SK-N-SH (cell line): ENCODE results near the gene MCF2L. TPM values are rescaled to one million over a fixed set of nuclear protein-coding genes. Genes with fewer than 3 reads are reported as not detected.

Experiments
- CTCF ChIA-PET: fragments of 300-600, 350-600 bp; formaldehyde crosslinking; extraction: SDS; loops from one replicate; lab custom pipeline; 2021; lab: Yijun Ruan, JAX
- POLR2A ChIA-PET: fragments of 350-600 bp; sonication (Branson Sonifier 250); formaldehyde crosslinking; extraction: SDS; loops from one replicate; lab custom pipeline; 2020; ENCODE audit warnings: antibody characterized with exemption, inconsistent platforms; lab: Yijun Ruan, JAX
- DNase-seq: peaks from one replicate; pipeline ENCODE4 v3.0.0; 2012
- H2AFZ ChIP-seq: fragments of 200-600 bp; sonication (generic); 2 replicates; pipeline ENCODE4 v1.8.1; 2016; ENCODE audit warnings: antibody characterized with exemption, mild to moderate bottlenecking, low read depth
- H3F3A ChIP-seq: fragments of 200-600 bp; sonication (generic); replicated peaks from 2 replicates; pipeline ENCODE3; 2016; ENCODE audit warnings: antibody characterized with exemption, mild to moderate bottlenecking; ENCODE audit not compliant: insufficient read depth
- H3K27ac ChIP-seq, 2 experiments: fragments of 200-500 bp in 1 of 2; fragments of 200-600 bp in 1 of 2; sonication (Bioruptor generic) in 1 of 2; sonication (generic), shearing (Covaris generic) in 1 of 2; 2 replicates each; pipeline versions ENCODE4 v1.5.1 to v1.6.1; 2014 to 2016; ENCODE audit warnings: low read depth in 2 of 2, inconsistent platforms in 1 of 2, low read length in 1 of 2, mild to moderate bottlenecking in 1 of 2, mixed read lengths in 1 of 2
- H3K27me3 ChIP-seq: fragments of 200-600 bp; sonication (generic), shearing (Covaris generic); 2 replicates; pipeline ENCODE4 v1.6.1; 2016; ENCODE audit warnings: mixed run types; ENCODE audit not compliant: insufficient read depth
- H3K36me3 ChIP-seq, 2 experiments: fragments of 200-500 bp in 1 of 2; fragments of 200-600 bp in 1 of 2; sonication (Bioruptor generic) in 1 of 2; sonication (generic) in 1 of 2; replicated peaks in 1 of 2; 2 replicates each; pipeline versions ENCODE3 to v1.5.1; 2014 to 2016; ENCODE audit warnings: low read length in 1 of 2, mild to moderate bottlenecking in 1 of 2; ENCODE audit not compliant: insufficient read depth in 2 of 2, control insufficient read depth in 1 of 2
- H3K4me1 ChIP-seq, 2 experiments: fragments of 200-500 bp in 1 of 2; fragments of 200-600 bp in 1 of 2; sonication (Bioruptor generic) in 1 of 2; sonication (generic), shearing (Covaris generic) in 1 of 2; 2 replicates each; pipeline versions ENCODE4 v1.5.1 to v1.6.1; 2014 to 2016; ENCODE audit warnings: low read depth in 1 of 2, low read length in 1 of 2, mixed run types in 1 of 2; ENCODE audit not compliant: insufficient read depth in 2 of 2, control insufficient read depth in 1 of 2
- H3K4me2 ChIP-seq: fragments of 200-600 bp; sonication (generic), shearing (Covaris generic); 2 replicates; pipeline ENCODE4 v1.6.1; 2017; ENCODE audit warnings: mixed run types
- H3K4me3 ChIP-seq, 2 experiments: fragments of 200-500 bp in 1 of 2; fragments of 200-600 bp in 1 of 2; sonication (Bioruptor generic) in 1 of 2; sonication (generic), shearing (Covaris generic) in 1 of 2; 2 replicates each; pipeline versions ENCODE4 v1.5.1 to v1.8.1; 2014 to 2016; ENCODE audit warnings: low read depth in 2 of 2, inconsistent platforms in 1 of 2, low read length in 1 of 2, mild to moderate bottlenecking in 1 of 2, mixed read lengths in 1 of 2, moderate library complexity in 1 of 2
- H3K79me2 ChIP-seq: fragments of 200-600 bp; sonication (generic); 2 replicates; pipeline ENCODE4 v1.8.1; 2017; ENCODE audit warnings: mild to moderate bottlenecking; ENCODE audit not compliant: insufficient read depth
- H3K9ac ChIP-seq: fragments of 200-600 bp; sonication (generic); 2 replicates; pipeline ENCODE4 v1.6.1; 2017; ENCODE audit warnings: mixed run types
- H3K9me2 ChIP-seq: fragments of 200-600 bp; sonication (generic); 2 replicates; pipeline ENCODE4 v1.6.1; 2017; ENCODE audit warnings: mixed run types
- H3K9me3 ChIP-seq: fragments of 200-600 bp; sonication (generic); 2 replicates; pipeline ENCODE4 v1.6.1; 2017; ENCODE audit warnings: mixed run types, mild to moderate bottlenecking, moderate library complexity
- H4K20me1 ChIP-seq: fragments of 200-600 bp; sonication (generic); 2 replicates; pipeline ENCODE4 v1.6.1; 2017; ENCODE audit warnings: mild to moderate bottlenecking, mixed run types; ENCODE audit not compliant: insufficient read depth
- CHD2 ChIP-seq: fragments of 150-350 bp; IDR thresholded peaks from 2 replicates; pipeline ENCODE4 v1.6.1; 2018; ENCODE audit warnings: low read length; ENCODE audit not compliant: partially characterized antibody
- ELF1 ChIP-seq: IDR thresholded peaks from 2 replicates; pipeline ENCODE4 v1.4.0; 2012
- EP300 ChIP-seq, 2 experiments: IDR thresholded peaks; 2 replicates each; pipeline versions ENCODE4 v1.4.0 to v1.6.1; 2012; ENCODE audit warnings: borderline replicate concordance in 1 of 2, low read depth in 1 of 2, low read length in 1 of 2
- FOSL2 ChIP-seq: IDR thresholded peaks from 2 replicates; pipeline ENCODE4 v1.4.0; 2012; ENCODE audit warnings: low read depth, mild to moderate bottlenecking, moderate library complexity, borderline replicate concordance
- FOXM1 ChIP-seq: IDR thresholded peaks from 2 replicates; pipeline ENCODE4 v1.4.0; 2012; ENCODE audit warnings: low read depth, mild to moderate bottlenecking
- GATA2 ChIP-seq: sonication (generic); formaldehyde crosslinking; IDR thresholded peaks from 2 replicates; pipeline ENCODE4 v1.5.0; 2020; ENCODE audit warnings: mild to moderate bottlenecking, missing genetic modification reagents
- JUND ChIP-seq: IDR thresholded peaks from 2 replicates; pipeline ENCODE4 v1.4.0; 2012
- MXI1 ChIP-seq: IDR thresholded peaks from 2 replicates; pipeline ENCODE4 v1.6.1; 2012; ENCODE audit warnings: mild to moderate bottlenecking, low read depth, low read length, improper control_type of control experiment
- NFIC ChIP-seq: IDR thresholded peaks from 2 replicates; pipeline ENCODE4 v1.4.0; 2012; ENCODE audit warnings: borderline replicate concordance
- NRF1 ChIP-seq: IDR thresholded peaks from 2 replicates; pipeline ENCODE4 v1.6.1; 2012; ENCODE audit warnings: low read depth, mild to moderate bottlenecking, low read length
- POLR2AphosphoS5 ChIP-seq: IDR thresholded peaks from 2 replicates; pipeline ENCODE4 v1.6.1; 2012; ENCODE audit warnings: low read depth, low read length
- RFX5 ChIP-seq: IDR thresholded peaks from 2 replicates; pipeline ENCODE4 v1.6.1; 2012; ENCODE audit warnings: mild to moderate bottlenecking, improper control_type of control experiment, low read length
- RXRA ChIP-seq: IDR thresholded peaks from 2 replicates; pipeline ENCODE4 v1.4.0; 2012; ENCODE audit warnings: low read depth, mild to moderate bottlenecking, borderline replicate concordance
- SIN3A ChIP-seq: IDR thresholded peaks from 2 replicates; pipeline ENCODE4 v1.6.1; 2012; ENCODE audit warnings: low read depth, mild to moderate bottlenecking, low read length, moderate library complexity, borderline replicate concordance
- SMC3 ChIP-seq: IDR thresholded peaks from 2 replicates; pipeline ENCODE4 v1.6.1; 2012; ENCODE audit warnings: low read depth, low read length, improper control_type of control experiment
- TAF1 ChIP-seq: IDR thresholded peaks from 2 replicates; pipeline ENCODE4 v1.6.1; 2012; ENCODE audit warnings: low read depth, mild to moderate bottlenecking, low read length, moderate library complexity, borderline replicate concordance
- TCF12 ChIP-seq: IDR thresholded peaks from 2 replicates; pipeline ENCODE4 v1.4.0; 2012
- TEAD4 ChIP-seq: IDR thresholded peaks from 2 replicates; pipeline ENCODE4 v1.4.0; 2012; ENCODE audit warnings: mild to moderate bottlenecking, borderline replicate concordance; ENCODE audit not compliant: insufficient read depth
- USF2 ChIP-seq: fragments of 150-350 bp; IDR thresholded peaks from 2 replicates; pipeline ENCODE4 v1.6.1; 2017; ENCODE audit warnings: antibody characterized with exemption, low read length, low read depth, borderline replicate concordance
- YY1 ChIP-seq: IDR thresholded peaks from 2 replicates; pipeline ENCODE4 v1.4.0; 2012; ENCODE audit warnings: low read depth, mild to moderate bottlenecking
- WGBS: methylation state at CpG from one replicate; pipeline ENCODE4 v1.1.6; 2017; ENCODE audit warnings: low lambda C conversion rate; 5-methylcytosine and 5-hydroxymethylcytosine counted together
- polyA plus RNA-seq, 3 experiments: library from polyadenylated mRNA; depleted of rRNA; stranded (reverse); fragments of >200 nt; gene quantifications; 2 replicates each; pipeline ENCODE4 v1.2.3, GENCODE V29; 2012
- TF ChIP-seq, protein P1 (sequence below): IDR thresholded peaks from 2 replicates; pipeline ENCODE4 v1.4.0; 2012; ENCODE audit warnings: low read depth
- TF ChIP-seq, protein P2 (sequence below): fragments of 150-350 bp; IDR thresholded peaks from 2 replicates; pipeline ENCODE4 v1.6.1; 2016; ENCODE audit warnings: mild to moderate bottlenecking, low read depth, low read length
- TF ChIP-seq, protein P3 (sequence below): IDR thresholded peaks from 2 replicates; pipeline ENCODE4 v1.4.0; 2012; ENCODE audit warnings: low read depth, borderline replicate concordance

MCF2L gene
- polyA plus RNA-seq, 1 of the 3 experiments (the other 2 are of a cell fraction), result 0.56 TPM

DNA sequence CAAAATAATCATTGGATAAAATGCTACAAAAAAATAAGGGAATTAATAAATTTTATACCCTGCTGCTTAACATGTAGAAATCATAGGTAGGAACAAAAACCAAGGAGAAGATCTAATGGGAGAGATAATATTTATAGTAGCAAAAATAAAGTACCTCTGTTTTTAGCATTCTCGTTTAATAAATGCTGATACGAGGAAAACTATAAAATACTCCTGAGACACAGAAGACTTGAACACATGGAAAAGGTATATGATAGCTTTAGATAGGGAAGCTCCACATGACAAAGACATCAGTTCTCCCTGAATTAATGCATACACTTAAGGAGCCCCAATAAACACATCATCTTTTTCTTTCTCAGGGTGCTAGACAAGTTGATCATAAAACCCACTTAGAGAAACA lies 44.6 kb upstream of the MCF2L start:
- no peak for DNase-seq
- ChIA-PET POLR2A (no interaction called here), CTCF (interaction anchor here (1.4 kb wide), 1 partner anchor 8 kb away, joined by 3 read pairs; no protein-coding TSS in a partner anchor)
- no peaks in the 10 kb centered on the region for H3K9me2 ChIP-seq
- no peaks in the 10 kb centered on the region for H4K20me1 ChIP-seq
- H3F3A ChIP-seq, result no peaks in the 10 kb centered on the region
- H3K27ac ChIP-seq, result no peak overlapping the region
- no peak overlapping the region for H3K9ac ChIP-seq
- no peaks in the 10 kb centered on the region for H3K79me2 ChIP-seq
- 69% methylated on average over 2 of the region's 2 CpGs for WGBS
- H3K36me3 ChIP-seq, result no peaks in the 10 kb centered on the region
- H3K4me1 ChIP-seq, result peaks cover 0 to 16% of the 10 kb centered on the region in 2 experiments; a peak in 2 of 4 replicates
- no peaks in the 10 kb centered on the region for H3K9me3 ChIP-seq
- peaks cover 8% of the 10 kb centered on the region; the same call in 1 of the 2 replicates for H3K27me3 ChIP-seq
- no peak overlapping the region for H3K4me2 ChIP-seq
- TF ChIP-seq CHD2, result no peak
- TF ChIP-seq SIN3A, result no peak
- TF ChIP-seq MXI1, result no peak
- no peak for TF ChIP-seq NFIC
- no peak for TF ChIP-seq FOSL2
- TF ChIP-seq, protein P1, sequence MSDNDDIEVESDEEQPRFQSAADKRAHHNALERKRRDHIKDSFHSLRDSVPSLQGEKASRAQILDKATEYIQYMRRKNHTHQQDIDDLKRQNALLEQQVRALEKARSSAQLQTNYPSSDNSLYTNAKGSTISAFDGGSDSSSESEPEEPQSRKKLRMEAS, result no peak
- TF ChIP-seq YY1, result no peak
- TF ChIP-seq POLR2AphosphoS5, result no peak
- no peak for TF ChIP-seq TEAD4
- TF ChIP-seq FOXM1, result no peak
- no peak for TF ChIP-seq USF2
- TF ChIP-seq JUND, result no peak
- no peak for TF ChIP-seq RFX5
- TF ChIP-seq TCF12, result no peak
- no peak for TF ChIP-seq NRF1
- TF ChIP-seq RXRA, result no peak
- TF ChIP-seq ELF1, result no peak
- TF ChIP-seq SMC3, result no peak
- no peak for TF ChIP-seq EP300 (IDR thresholded peaks at IDR 0.05; ENCODE audit: borderline replicate concordance in 1 of 2, low read depth in 1 of 2, low read length in 1 of 2)
- no peak for TF ChIP-seq TAF1
- H2AFZ ChIP-seq, result no peak overlapping the region
- no peak overlapping the region for H3K4me3 ChIP-seq

GRCh38 chr13:112926003-112926402 lies 43.0 kb upstream of the MCF2L start:
- Histone ChIP-seq H3K36me3 (no peaks in the 10 kb centered on the region), H3K4me3 (no peak overlapping the region), H2AFZ (no peak overlapping the region), H3K4me2 (no peak overlapping the region), H3F3A (no peaks in the 10 kb centered on the region), H3K79me2 (no peaks in the 10 kb centered on the region), H4K20me1 (no peaks in the 10 kb centered on the region), H3K9ac (no peak overlapping the region), H3K27ac (no peak overlapping the region), H3K9me2 (no peaks in the 10 kb centered on the region), H3K27me3 (peaks cover 13% of the 10 kb centered on the region; the same call in 1 of the 2 replicates), H3K9me3 (no peaks in the 10 kb centered on the region), H3K4me1 (peaks cover 0 to 23% of the 10 kb centered on the region in 2 experiments; a peak in 2 of 4 replicates)
- ChIA-PET CTCF (interaction anchor here (0.7 kb wide), 1 partner anchor 51 kb away, joined by 3 read pairs; no protein-coding TSS in a partner anchor), POLR2A (no interaction called here)
- no peak for DNase-seq
- 77% methylated on average over 4 of the region's 15 CpGs for WGBS
- TF ChIP-seq, protein P2, sequence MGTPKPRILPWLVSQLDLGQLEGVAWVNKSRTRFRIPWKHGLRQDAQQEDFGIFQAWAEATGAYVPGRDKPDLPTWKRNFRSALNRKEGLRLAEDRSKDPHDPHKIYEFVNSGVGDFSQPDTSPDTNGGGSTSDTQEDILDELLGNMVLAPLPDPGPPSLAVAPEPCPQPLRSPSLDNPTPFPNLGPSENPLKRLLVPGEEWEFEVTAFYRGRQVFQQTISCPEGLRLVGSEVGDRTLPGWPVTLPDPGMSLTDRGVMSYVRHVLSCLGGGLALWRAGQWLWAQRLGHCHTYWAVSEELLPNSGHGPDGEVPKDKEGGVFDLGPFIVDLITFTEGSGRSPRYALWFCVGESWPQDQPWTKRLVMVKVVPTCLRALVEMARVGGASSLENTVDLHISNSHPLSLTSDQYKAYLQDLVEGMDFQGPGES, result no peak
- TF ChIP-seq EP300 (IDR thresholded peaks at IDR 0.05; ENCODE audit: borderline replicate concordance in 1 of 2, low read depth in 1 of 2, low read length in 1 of 2) (no peak), NFIC (no peak), TEAD4 (no peak), RXRA (no peak), TAF1 (no peak), NRF1 (no peak), YY1 (no peak), USF2 (no peak), TCF12 (no peak), FOXM1 (no peak), JUND (no peak), GATA2 (CRISPR knock-in tag) (no peak), ELF1 (no peak)
- TF ChIP-seq, protein P3, sequence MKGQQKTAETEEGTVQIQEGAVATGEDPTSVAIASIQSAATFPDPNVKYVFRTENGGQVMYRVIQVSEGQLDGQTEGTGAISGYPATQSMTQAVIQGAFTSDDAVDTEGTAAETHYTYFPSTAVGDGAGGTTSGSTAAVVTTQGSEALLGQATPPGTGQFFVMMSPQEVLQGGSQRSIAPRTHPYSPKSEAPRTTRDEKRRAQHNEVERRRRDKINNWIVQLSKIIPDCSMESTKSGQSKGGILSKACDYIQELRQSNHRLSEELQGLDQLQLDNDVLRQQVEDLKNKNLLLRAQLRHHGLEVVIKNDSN, result no peak
